K562 (cell line): Measurements from ENCODE around the gene TNIK. TPM values are rescaled to one million over a fixed set of nuclear protein-coding genes. Genes with fewer than 3 reads are reported as not detected.

Experiments used
- BACH1 ChIP-seq: fragments of 200-800 bp; sonication (Bioruptor generic); IDR thresholded peaks from 2 replicates; pipeline ENCODE4 v1.6.1; 2016; ENCODE audit warnings: missing genetic modification characterization, missing compliant biosample characterization
- DMBX1 ChIP-seq: fragments of 250-450 bp; sonication (Bioruptor Pico); IDR thresholded peaks from 2 replicates; pipeline ENCODE4 v1.8.0; 2022; ENCODE audit warnings: inconsistent platforms, mild to moderate bottlenecking, moderate library complexity, borderline replicate concordance
- ERF ChIP-seq: fragments of 450-650 bp; formaldehyde crosslinking; IDR thresholded peaks from 2 replicates; pipeline ENCODE4 v1.4.0; 2020; ENCODE audit warnings: mild to moderate bottlenecking, mixed read lengths
- FOXJ2 ChIP-seq: fragments of 200-800 bp; sonication (Bioruptor generic); IDR thresholded peaks from 2 replicates; pipeline ENCODE4 v1.6.1; 2016; ENCODE audit warnings: missing genetic modification characterization, missing compliant biosample characterization
- JUN ChIP-seq, 2 experiments: sonication (generic) in 1 of 2; formaldehyde crosslinking in 1 of 2; IDR thresholded peaks; 2 replicates each; pipeline versions ENCODE4 v1.6.1 to v1.8.0; 2012 to 2022; ENCODE audit warnings: borderline replicate concordance in 2 of 2, mild to moderate bottlenecking in 2 of 2, improper control_type of control experiment in 1 of 2, low read depth in 1 of 2, low read length in 1 of 2, missing genetic modification reagents in 1 of 2
- MTA1 ChIP-seq: fragments of 450-650 bp; IDR thresholded peaks from 2 replicates; pipeline ENCODE4 v1.6.1; 2017; ENCODE audit warnings: borderline replicate concordance
- NFE2 ChIP-seq: IDR thresholded peaks from 2 replicates; pipeline ENCODE4 v1.6.1; 2014; ENCODE audit warnings: antibody characterized with exemption, low read depth
- PHF21A ChIP-seq: fragments of 450-650 bp; IDR thresholded peaks from 2 replicates; pipeline ENCODE4 v1.6.1; 2017; ENCODE audit warnings: low read depth, borderline replicate concordance
- RBM25 ChIP-seq: fragments of 200-400 bp; formaldehyde crosslinking; IDR thresholded peaks from 2 replicates; pipeline ENCODE4 v1.6.1; 2018; ENCODE audit warnings: low read length, low read depth, moderate library complexity; ENCODE audit not compliant: severe bottlenecking
- SFPQ ChIP-seq: fragments of 200-400 bp; formaldehyde crosslinking; IDR thresholded peaks from 2 replicates; pipeline ENCODE4 v1.6.1; 2017; ENCODE audit warnings: mild to moderate bottlenecking, low read depth, low read length, moderate library complexity
- ZKSCAN1 ChIP-seq: fragments of 150-350 bp; IDR thresholded peaks from 2 replicates; pipeline ENCODE4 v1.6.1; 2016; ENCODE audit warnings: low read depth, low read length
- ZNF239 ChIP-seq: fragments of 250-450 bp; sonication (Bioruptor Pico); IDR thresholded peaks from 2 replicates; pipeline ENCODE4 v1.4.0; 2020; ENCODE audit warnings: mild to moderate bottlenecking
- ZNF318 ChIP-seq, 2 experiments: fragments of 450-650 bp; IDR thresholded peaks; 2 replicates each; pipeline ENCODE4 v1.6.1; 2016; ENCODE audit warnings: mild to moderate bottlenecking in 2 of 2, borderline replicate concordance in 1 of 2, low read depth in 1 of 2, moderate library complexity in 1 of 2
- ZNF354B ChIP-seq: fragments of 250-450 bp; sonication (Bioruptor Pico); IDR thresholded peaks from 2 replicates; pipeline ENCODE4 v1.4.0; 2020
- ZNF79 ChIP-seq: fragments of 250-450 bp; sonication (Bioruptor Pico); IDR thresholded peaks from 2 replicates; pipeline ENCODE4 v1.4.0; 2020; ENCODE audit warnings: low read depth, mild to moderate bottlenecking, moderate library complexity
- ZSCAN29 ChIP-seq: fragments of 450-650 bp; IDR thresholded peaks from 2 replicates; pipeline ENCODE4 v1.6.1; 2017
- ZSCAN32 ChIP-seq: fragments of 450-650 bp; formaldehyde crosslinking; IDR thresholded peaks from 2 replicates; pipeline ENCODE4 v1.4.0; 2020; ENCODE audit warnings: mild to moderate bottlenecking, moderate library complexity
- polyA plus RNA-seq, 8 experiments: library from polyadenylated mRNA; depleted of rRNA in 4 of 8; stranded (reverse) in 5 of 8; unstranded in 3 of 8; fragments of >200 nt; fragmentation: Nextera tagmentation in 2 of 8; fragmentation: Illumina TruSeq in 1 of 8; extraction: Ambion mirVana in 2 of 8; extraction: Trizol in 1 of 8; gene quantifications; 2 replicates each; pipeline versions ENCODE4 v1.2.1 to v1.2.3, GENCODE V29; 2011 to 2014; ENCODE audit warnings: inconsistent platforms in 1 of 8, missing spikeins in 1 of 8
- total RNA-seq, 7 experiments: library from RNA; depleted of rRNA in 6 of 7; stranded (reverse); fragments of >200 nt in 6 of 7; fragmentation: Illumina TruSeq in 2 of 7; extraction: Trizol in 2 of 7; gene quantifications; 2 replicates each; pipeline versions ENCODE4 v1.2.1 to v1.2.3, GENCODE V29; 2011 to 2021; ENCODE audit warnings: low replicate concordance in 1 of 7

Gene TNIK
- total and polyA plus RNA-seq, 9 of the 15 experiments (the other 6 are each of a cell fraction or from before 2014, with no cell fraction given), result 6.6 to 39.0 (median 24.7) TPM

- TF ChIP-seq ZNF318 (IDR thresholded peaks at IDR 0.05; ENCODE audit: borderline replicate concordance in 1 of 2, low read depth in 1 of 2), result peak in 1 of 2 experiments; percentile 54; a peak in 1 of 4 replicates
- TF ChIP-seq DMBX1 (CRISPR knock-in tag), result peak; percentile 83
- peak; percentile 25; the same call in 1 of the 2 replicates for TF ChIP-seq MTA1
- 0 out of 2 replicates have a peak, but pooled peaks have one; percentile 41 for TF ChIP-seq ZNF79
- no peak for TF ChIP-seq PHF21A
- TF ChIP-seq FOXJ2 (tag), result peak; percentile 13; the same call in 1 of the 2 replicates
- no peak for TF ChIP-seq ZKSCAN1
- peak; percentile 95 for TF ChIP-seq JUN (IDR thresholded peaks at IDR 0.05; ENCODE audit: borderline replicate concordance, low read depth, low read length)
- no peak for TF ChIP-seq JUN (CRISPR knock-in tag; IDR thresholded peaks at IDR 0.05; ENCODE audit: borderline replicate concordance)
- TF ChIP-seq ZNF354B (CRISPR knock-in tag), result no peak
- TF ChIP-seq ZNF239 (CRISPR knock-in tag), result peak; percentile 71
- 0 out of 2 replicates have a peak, but pooled peaks have one; percentile 19 for TF ChIP-seq ZSCAN32
- TF ChIP-seq RBM25, result no peak
- 0 out of 2 replicates have a peak, but pooled peaks have one; percentile 67 for TF ChIP-seq BACH1 (tag)
- no peak for TF ChIP-seq ZSCAN29
- TF ChIP-seq SFPQ, result no peak
- TF ChIP-seq ERF (CRISPR knock-in tag), result 0 out of 2 replicates have a peak, but pooled peaks have one; percentile 36
- peak; percentile 41 for TF ChIP-seq NFE2
Observed at GRCh38 chr3:171446801-171447578, 13.2 kb downstream of the TNIK start (continued).
